ENCODE data around the gene PDZRN4. TPM values are rescaled to one million over a fixed set of nuclear protein-coding genes. Genes with fewer than 3 reads are reported as not detected.

Gene PDZRN4
- total RNA-seq, 2 donors from 2014 or later: 0.52 to 0.99 TPM

DNA sequence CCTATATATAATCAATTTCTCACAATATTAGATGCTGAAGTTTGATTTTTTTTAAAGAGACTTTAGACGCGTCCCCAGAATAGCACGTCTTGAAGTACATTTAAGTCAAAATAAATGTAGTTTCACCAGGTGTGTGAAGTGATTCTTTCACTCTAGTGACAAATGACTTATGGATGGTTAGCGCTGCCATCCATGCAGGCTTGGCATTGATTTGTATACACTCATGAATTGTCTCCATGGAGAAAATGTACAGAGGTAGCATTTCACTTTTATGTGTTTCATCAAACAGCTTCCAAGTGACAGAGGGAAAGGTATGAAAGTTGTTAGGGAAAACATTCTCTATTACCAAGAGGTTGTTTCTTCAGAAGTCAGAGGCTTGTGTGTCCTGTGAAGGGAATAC, 360.8 kb downstream of the PDZRN4 start:
- H3K9me3 ChIP-seq: no peaks in the 10 kb centered on the region
- no peak overlapping the region for H3K27ac ChIP-seq
- H3K4me3 ChIP-seq: no peak overlapping the region
- 40 to 56% methylated on average over 4 of the region's 4 CpGs for WGBS, 2 donors
- intact Hi-C loops (cut with DNase I): no loop called here
- no peaks in the 10 kb centered on the region for H3K4me1 ChIP-seq
- TF ChIP-seq, protein P1, sequence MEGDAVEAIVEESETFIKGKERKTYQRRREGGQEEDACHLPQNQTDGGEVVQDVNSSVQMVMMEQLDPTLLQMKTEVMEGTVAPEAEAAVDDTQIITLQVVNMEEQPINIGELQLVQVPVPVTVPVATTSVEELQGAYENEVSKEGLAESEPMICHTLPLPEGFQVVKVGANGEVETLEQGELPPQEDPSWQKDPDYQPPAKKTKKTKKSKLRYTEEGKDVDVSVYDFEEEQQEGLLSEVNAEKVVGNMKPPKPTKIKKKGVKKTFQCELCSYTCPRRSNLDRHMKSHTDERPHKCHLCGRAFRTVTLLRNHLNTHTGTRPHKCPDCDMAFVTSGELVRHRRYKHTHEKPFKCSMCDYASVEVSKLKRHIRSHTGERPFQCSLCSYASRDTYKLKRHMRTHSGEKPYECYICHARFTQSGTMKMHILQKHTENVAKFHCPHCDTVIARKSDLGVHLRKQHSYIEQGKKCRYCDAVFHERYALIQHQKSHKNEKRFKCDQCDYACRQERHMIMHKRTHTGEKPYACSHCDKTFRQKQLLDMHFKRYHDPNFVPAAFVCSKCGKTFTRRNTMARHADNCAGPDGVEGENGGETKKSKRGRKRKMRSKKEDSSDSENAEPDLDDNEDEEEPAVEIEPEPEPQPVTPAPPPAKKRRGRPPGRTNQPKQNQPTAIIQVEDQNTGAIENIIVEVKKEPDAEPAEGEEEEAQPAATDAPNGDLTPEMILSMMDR (IDR thresholded peaks at IDR 0.05): no peak
- TF ChIP-seq POLR2A (IDR thresholded peaks at IDR 0.05): no peak
- DNase-seq (no peak), ATAC-seq (no peak)
- no peaks in the 10 kb centered on the region for H3K27me3 ChIP-seq
- no peaks in the 10 kb centered on the region for H3K36me3 ChIP-seq (replicated peaks in 1 of 2; ENCODE audit: insufficient read depth in 1 of 2, low read depth in 2 of 2)

DNA sequence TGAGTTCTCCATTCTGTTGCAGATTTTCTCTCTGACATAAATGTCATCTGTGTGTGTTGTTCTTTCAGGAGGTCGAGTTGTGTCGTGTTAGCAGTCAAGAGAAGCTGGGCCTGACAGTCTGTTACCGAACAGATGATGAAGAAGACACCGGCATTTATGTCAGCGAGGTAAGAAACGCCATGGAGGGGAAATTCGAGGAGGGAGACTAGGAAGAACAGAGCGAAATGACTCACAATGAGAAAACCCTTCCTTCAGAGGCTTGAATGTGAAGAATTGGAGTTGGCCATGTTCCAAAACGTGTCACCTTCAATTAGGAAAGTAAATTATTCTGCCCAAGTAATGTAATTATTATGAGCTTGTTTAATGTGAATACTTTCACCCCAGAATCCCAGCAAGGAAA, 364.5 kb downstream of the PDZRN4 start:
- H3K36me3 ChIP-seq (replicated peaks in 1 of 2; ENCODE audit: insufficient read depth in 1 of 2, low read depth in 2 of 2): no peaks in the 10 kb centered on the region
- no peaks in the 10 kb centered on the region for H3K27me3 ChIP-seq
- H3K4me1 ChIP-seq: no peaks in the 10 kb centered on the region
- no peak overlapping the region for H3K27ac ChIP-seq
- TF ChIP-seq, protein P1 (IDR thresholded peaks at IDR 0.05): no peak
- TF ChIP-seq POLR2A (IDR thresholded peaks at IDR 0.05): no peak
- no peak for ATAC-seq
- no peaks in the 10 kb centered on the region for H3K9me3 ChIP-seq
- no peak overlapping the region for H3K4me3 ChIP-seq
- no peak for DNase-seq
- 61 to 66% methylated on average over 9 of the region's 9 CpGs for WGBS, 2 donors
- intact Hi-C loops (cut with DNase I): no loop called here

DNA sequence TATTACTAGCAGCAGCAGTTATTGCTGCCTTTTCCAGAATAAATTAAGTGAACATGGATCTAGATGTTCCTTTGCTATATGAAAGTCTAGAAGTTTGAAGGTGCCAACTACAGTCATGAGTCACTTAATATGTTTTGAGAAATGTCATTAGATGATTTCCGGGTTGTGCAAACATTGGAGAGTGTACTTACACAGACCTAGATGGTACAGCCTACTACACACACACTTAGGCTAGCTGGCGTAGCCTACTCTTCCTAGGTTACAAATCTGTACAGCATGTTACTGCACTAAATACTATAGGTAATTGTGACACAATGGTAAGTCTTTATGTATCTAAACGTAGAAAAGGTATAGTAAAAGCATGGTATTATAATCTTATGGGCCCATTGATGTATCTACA, 368.1 kb downstream of the PDZRN4 start:
- intact Hi-C loops (cut with DNase I): no loop called here
- no peak for DNase-seq
- ATAC-seq: no peak
- Histone ChIP-seq H3K27ac (no peak overlapping the region), H3K27me3 (no peaks in the 10 kb centered on the region), H3K4me3 (no peak overlapping the region), H3K9me3 (no peaks in the 10 kb centered on the region), H3K4me1 (no peaks in the 10 kb centered on the region), H3K36me3 (replicated peaks in 1 of 2; ENCODE audit: insufficient read depth in 1 of 2, low read depth in 2 of 2) (no peaks in the 10 kb centered on the region)
- TF ChIP-seq, protein P1 (IDR thresholded peaks at IDR 0.05): no peak
- no peak for TF ChIP-seq POLR2A (IDR thresholded peaks at IDR 0.05)
- 55 to 60% methylated on average over 3 of the region's 3 CpGs for WGBS, 2 donors

DNA sequence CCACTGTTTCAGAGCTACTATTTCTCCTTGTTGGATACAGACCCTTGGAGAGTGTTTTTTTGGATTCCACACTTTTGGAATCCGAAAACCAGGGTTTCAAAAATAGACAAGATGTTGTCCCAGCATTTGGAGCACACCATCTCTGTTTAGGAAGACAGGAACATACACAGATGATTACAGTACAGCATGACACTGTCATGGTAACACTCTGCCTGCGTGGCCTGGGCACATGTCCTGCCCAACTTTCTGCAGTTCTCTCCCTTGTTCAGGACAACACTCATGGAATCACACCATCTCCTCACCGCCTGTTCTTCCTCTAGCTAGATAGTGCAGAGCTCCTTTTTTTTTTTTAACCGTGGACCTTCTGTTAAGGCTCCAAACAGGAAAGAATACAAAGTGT, 369.2 kb downstream of the PDZRN4 start:
- TF ChIP-seq, protein P1 (IDR thresholded peaks at IDR 0.05): no peak
- no peak for TF ChIP-seq POLR2A (IDR thresholded peaks at IDR 0.05)
- intact Hi-C loops (cut with DNase I): no loop called here
- Histone ChIP-seq H3K4me1 (no peaks in the 10 kb centered on the region), H3K9me3 (no peaks in the 10 kb centered on the region), H3K27me3 (no peaks in the 10 kb centered on the region), H3K4me3 (no peak overlapping the region), H3K36me3 (replicated peaks in 1 of 2; ENCODE audit: insufficient read depth in 1 of 2, low read depth in 2 of 2) (no peaks in the 10 kb centered on the region), H3K27ac (no peak overlapping the region)
- WGBS, 2 donors: 63 to 78% methylated on average over 4 of the region's 4 CpGs
- DNase-seq: no peak
- ATAC-seq: no peak

DNA sequence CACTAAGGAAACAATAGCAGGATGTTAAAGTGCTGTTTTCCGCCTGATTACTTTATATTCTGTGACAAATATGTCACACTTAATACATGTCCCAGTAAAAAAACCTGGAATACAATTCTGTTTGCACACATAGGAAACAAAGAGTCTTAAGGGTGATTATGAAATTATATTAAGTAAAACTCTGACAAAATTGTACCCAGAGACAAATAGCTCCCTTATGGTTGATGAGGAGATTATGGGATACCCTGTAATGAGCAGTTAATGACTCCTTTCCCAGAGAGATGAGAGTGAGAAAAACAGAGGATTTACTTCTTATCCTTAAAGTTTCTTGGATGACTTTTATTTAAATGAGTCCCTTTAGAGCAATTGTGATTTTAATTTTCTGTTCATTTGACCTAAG, 370.6 kb downstream of the PDZRN4 start:
- H3K27ac ChIP-seq: no peak overlapping the region
- H3K4me1 ChIP-seq: no peaks in the 10 kb centered on the region
- H3K9me3 ChIP-seq: no peaks in the 10 kb centered on the region
- ATAC-seq (no peak), DNase-seq (no peak)
- intact Hi-C loops (cut with DNase I): no loop called here
- no peaks in the 10 kb centered on the region for H3K27me3 ChIP-seq
- H3K4me3 ChIP-seq: no peak overlapping the region
- H3K36me3 ChIP-seq (replicated peaks in 1 of 2; ENCODE audit: insufficient read depth in 1 of 2, low read depth in 2 of 2): no peaks in the 10 kb centered on the region
- TF ChIP-seq POLR2A (IDR thresholded peaks at IDR 0.05): no peak
- 62 to 74% methylated on average over 1 of the region's 1 CpG for WGBS, 2 donors
